Stomach smooth muscle (tissue), 2 donors: Measurements from ENCODE around the gene DEDD.

Source experiments
- H3K27ac ChIP-seq: one replicate; pipeline ENCODE4 v1.7.0; 2013; ENCODE audit warnings: mild to moderate bottlenecking, low read length, inconsistent platforms
- H3K27me3 ChIP-seq, 2 donors: one replicate each; pipeline ENCODE4 v1.7.0; 2013; ENCODE audit warnings: low read length in 2 of 2; ENCODE audit not compliant: insufficient read depth in 2 of 2, control insufficient read depth in 1 of 2
- H3K36me3 ChIP-seq, 2 donors: one replicate each; pipeline ENCODE4 v1.7.0; 2013; ENCODE audit warnings: low read length in 2 of 2; ENCODE audit not compliant: control insufficient read depth in 2 of 2, insufficient read depth in 2 of 2
- H3K4me1 ChIP-seq: one replicate; pipeline ENCODE4 v1.7.0; 2013; ENCODE audit warnings: low read length; ENCODE audit not compliant: control insufficient read depth, insufficient read depth
- H3K4me3 ChIP-seq, 2 donors: one replicate each; pipeline ENCODE4 v1.7.0; 2013; ENCODE audit warnings: low read length in 2 of 2
- H3K9ac ChIP-seq, 2 donors: one replicate each; pipeline ENCODE4 v1.7.0; 2013; ENCODE audit warnings: low read length in 2 of 2, mild to moderate bottlenecking in 1 of 2
- H3K9me3 ChIP-seq, 2 donors: one replicate each; pipeline ENCODE4 v1.7.0; 2013; ENCODE audit warnings: low read length in 2 of 2; ENCODE audit not compliant: control insufficient read depth in 2 of 2
- donor health status: healthy.
- donor health status: Pancreatic carcinoma.

The DEDD gene

GRCh38 chr1:161072751-161073449, 59.6 kb downstream of the DEDD start:
- Histone ChIP-seq H3K4me3 (no peak overlapping the region), H3K4me1 (no peaks in the 10 kb centered on the region), H3K27ac (no peak overlapping the region), H3K9me3 (no peaks in the 10 kb centered on the region), H3K36me3 (no peaks in the 10 kb centered on the region), H3K27me3 (peaks cover 0 to 5% of the 10 kb centered on the region in 2 donors), H3K9ac (no peak overlapping the region)

- Histone ChIP-seq H3K27me3 (peaks cover 0 to 7% of the 10 kb centered on the region in 2 donors), H3K27ac (no peak overlapping the region), H3K9me3 (no peaks in the 10 kb centered on the region), H3K4me1 (no peaks in the 10 kb centered on the region), H3K36me3 (no peaks in the 10 kb centered on the region), H3K9ac (no peak overlapping the region), H3K4me3 (no peak overlapping the region)
Observed at GRCh38 chr1:161071886-161072371, 60.5 kb downstream of the DEDD start.
